NCI-H2029 (cell line): Measurements from ENCODE around the gene FIG4.
"Not testable (repeated sequence)": the region's sequence is repeated elsewhere in the genome, so short reads cannot be mapped to it uniquely, and the experiment has no call there.

Source experiments
- DNase-seq: peaks from one replicate; lab custom pipeline; 2025; lab: John Stamatoyannopoulos, UW

The FIG4 gene

GRCh38 chr6:109795994-109796555 lies 105.0 kb downstream of the FIG4 start:
- DNase-seq, result peak; percentile 18

DNA sequence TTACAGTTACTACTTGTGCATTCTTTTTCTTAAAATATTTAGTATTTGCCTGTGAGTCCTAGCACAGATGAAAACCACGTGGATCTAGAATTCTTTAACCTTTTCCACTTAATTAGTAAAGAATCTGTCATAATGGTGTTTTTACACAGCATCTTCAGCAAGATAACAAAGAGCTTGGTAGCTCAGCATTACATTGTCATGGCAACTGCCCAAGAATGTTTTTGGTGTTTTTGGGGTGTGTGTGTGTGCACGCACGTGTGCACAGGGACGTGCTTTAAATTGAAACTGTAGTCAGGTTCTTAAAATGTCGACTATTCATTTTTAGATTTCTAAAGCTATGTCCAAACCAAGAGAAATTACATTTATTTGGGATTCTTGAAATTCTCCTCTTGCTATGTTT lies 108.0 kb downstream of the FIG4 start:
- no peak for DNase-seq

- no peak for DNase-seq
Observed at GRCh38 chr6:109799664-109800063, 108.6 kb downstream of the FIG4 start.

DNA sequence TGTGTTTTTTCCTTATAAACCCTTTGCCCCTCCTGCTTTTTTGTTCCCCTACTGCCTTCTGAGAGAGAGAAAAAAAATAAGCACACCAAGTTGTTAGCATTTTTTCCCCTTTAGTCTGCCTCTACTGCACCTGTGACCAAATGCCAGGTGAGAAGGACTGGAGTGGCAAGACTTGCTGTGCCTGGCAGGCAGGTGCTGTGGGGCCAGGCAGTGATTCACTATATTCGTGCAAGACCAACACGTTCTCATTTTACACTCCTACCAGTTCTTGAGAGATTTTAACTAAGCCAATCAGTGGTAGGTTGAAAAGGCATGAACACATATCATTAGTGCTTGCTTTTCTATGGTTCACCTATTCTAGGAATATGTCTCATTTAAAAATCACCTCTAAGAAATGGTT lies 109.7 kb downstream of the FIG4 start:
- DNase-seq, result peak; percentile 60

DNA sequence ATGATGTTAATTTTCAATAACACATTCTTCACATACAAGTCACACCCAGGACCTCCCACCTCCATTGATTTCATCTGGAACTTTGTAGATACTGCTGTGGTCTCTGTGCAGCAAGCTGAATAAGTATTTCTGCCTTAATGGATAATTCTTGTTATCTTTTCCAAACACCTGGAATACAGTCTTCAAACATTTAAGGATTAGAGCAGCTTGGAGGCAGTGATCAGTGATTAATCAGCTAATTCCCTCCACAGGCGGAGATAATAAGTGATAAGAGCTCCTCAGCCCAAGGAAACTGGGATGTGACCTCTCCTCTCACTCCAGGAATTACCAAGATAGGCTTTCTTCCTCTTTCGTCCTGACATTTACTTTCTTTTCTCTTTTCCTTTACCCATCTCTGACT lies 110.7 kb downstream of the FIG4 start:
- DNase-seq, result no peak

- no peak for DNase-seq
Observed at GRCh38 chr6:109804020-109804419, 112.9 kb downstream of the FIG4 start.

- DNase-seq, result no peak
Observed at GRCh38 chr6:109807881-109808280, 116.8 kb downstream of the FIG4 start.

DNA sequence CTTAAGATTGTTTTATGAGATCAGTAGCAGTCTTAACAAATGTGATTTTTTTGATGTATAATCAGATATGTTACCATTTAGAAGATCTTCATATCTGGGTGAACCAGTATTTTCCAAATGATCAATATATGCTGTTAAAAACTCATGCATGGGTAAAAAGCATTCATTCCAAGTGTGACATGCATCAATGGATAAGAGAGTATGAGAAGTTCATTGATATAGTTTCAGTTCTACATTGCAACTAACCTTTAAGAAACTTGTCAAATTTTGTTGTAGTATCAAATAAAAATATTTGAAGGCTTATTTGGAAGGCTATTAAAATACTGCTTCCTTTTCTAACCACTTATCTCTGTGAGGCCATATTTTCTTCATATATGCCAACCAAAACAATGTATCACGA lies 117.7 kb downstream of the FIG4 start:
- no peak for DNase-seq

- DNase-seq, result no peak
Observed at GRCh38 chr6:109815054-109815453, 124.0 kb downstream of the FIG4 start.

- peak; percentile 99 for DNase-seq
Observed at GRCh38 chr6:109816452-109817374, 125.6 kb downstream of the FIG4 start.

DNA sequence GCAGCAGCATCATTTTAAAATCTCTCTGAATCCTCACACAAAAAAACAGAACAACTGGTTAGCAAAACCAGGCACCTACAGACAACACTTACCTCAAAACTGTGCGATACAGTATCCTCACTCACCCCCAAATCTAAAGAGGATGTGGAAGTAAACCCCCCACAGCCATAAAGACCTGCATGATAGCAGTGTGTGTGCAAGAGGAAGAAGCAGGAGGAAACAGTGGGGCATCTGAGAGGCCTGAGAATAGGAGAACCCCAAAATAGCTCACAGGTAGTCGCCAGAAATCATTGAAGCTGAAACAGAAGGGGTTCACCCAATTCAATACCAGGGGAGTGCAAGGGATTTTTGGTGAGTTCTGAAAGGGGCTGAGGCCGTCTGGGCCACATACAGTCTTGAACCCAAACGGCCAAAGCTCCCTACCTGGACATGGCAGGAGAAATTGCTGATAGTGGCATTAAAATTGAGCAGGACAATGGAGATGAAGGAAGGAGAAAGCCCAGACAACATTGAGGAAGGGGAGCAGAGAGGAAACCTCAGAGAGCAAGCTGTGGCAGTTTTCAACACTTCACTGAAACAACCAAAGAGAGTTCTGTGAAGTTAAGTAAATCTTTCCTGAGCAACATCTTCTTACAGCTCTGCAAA lies 129.7 kb downstream of the FIG4 start:
- DNase-seq, result no peak

DNA sequence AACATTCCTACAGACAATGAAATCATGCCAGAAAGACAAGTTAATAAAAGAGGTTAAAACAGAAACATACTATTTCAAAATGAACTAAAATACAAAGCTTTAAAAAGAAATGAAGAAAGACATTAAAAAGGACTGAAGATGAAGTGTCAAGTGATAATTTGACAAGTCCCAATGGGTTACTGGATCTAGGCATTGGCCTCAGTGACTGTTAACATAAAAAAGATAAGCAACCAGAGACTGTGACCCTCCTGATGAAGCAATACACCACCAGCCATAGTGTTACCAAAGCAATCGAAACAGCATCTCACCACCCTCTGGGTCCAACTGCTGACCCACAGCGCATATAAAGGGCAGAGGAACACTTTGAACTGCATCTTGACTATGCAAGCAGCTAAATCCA lies 130.3 kb downstream of the FIG4 start:
- no peak for DNase-seq

DNA sequence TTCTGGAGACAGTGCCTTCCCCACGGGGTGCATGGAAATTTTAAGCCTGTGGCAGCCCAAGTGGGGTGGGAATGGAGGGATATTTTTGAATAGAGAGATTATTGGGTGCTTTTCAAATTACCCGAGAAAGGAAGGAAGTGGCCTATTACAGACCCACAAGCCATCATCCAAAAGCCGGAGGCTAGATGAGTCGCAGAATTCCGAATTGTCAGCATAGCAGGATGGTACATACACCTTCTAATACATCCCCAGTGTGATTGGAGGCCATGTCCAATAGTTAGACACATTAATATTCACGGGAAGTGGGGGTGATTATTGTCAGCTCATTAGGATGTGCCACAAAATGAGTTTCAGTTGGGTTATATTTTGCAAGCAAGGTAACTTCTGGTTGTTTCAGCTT lies 133.0 kb downstream of the FIG4 start:
- no peak for DNase-seq

GRCh38 chr6:109826551-109826950 lies 135.5 kb downstream of the FIG4 start:
- DNase-seq, result no peak

GRCh38 chr6:109831352-109831751 lies 140.3 kb downstream of the FIG4 start:
- not testable (repeated sequence) for DNase-seq

GRCh38 chr6:109834131-109834530 lies 143.0 kb downstream of the FIG4 start:
- no peak for DNase-seq

- DNase-seq, result no peak
Observed at GRCh38 chr6:109834595-109835437, 143.7 kb downstream of the FIG4 start.

DNA sequence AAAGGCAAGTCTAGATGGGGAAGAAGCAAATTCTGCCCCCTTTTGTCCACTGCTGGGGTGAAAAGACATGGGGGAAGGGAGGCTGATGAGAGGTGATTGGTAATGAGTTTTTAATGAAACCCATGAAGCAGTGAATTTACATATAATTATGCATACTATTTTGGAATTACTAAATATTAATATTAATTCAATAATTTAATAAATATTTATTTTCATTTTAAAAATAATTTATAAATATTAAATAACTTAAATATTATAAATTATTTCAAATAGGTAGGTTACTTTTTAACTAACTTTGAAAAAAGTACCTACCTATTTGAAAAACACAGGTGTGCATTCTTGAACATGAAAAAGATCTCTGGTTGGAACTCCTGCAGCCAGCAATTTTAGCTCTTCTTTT lies 148.9 kb downstream of the FIG4 start:
- DNase-seq, result no peak

DNA sequence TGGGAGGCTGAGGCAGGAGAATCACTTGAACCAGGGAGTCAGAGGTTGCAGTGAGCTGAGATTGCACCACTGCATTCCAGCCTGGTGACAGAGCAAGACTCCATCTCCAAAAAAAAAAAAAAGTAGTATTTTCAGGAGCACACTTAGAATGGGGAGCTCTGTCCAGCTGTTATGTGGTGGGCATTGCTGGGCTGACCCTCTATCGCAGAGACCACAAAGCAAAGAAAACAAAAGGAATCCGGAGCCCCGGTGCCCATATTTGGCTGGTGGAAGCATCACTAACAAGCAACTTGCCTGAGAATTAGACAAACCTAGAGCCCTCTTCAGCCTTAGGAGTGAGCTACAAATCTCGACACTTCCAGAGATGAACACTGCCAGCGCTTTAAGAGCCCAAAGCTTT lies 149.7 kb downstream of the FIG4 start:
- no peak for DNase-seq

DNA sequence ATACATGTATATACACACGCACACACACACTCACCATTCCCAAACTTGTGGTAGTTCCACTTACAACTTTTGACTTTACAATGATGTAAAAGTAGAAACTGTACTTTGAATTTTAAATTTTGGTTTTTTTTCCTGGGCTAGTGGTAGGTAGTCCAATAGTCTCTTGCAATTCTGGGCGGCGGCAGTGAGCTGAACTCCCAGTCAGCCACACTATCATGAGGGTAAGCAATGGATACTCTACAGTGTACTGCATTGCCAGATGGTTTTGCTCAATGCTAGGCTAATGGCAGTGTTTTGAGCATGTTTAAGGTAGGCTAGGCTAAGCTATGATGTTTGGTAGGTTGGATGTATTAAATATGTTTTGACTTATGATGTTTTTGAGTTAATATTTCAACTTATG lies 150.8 kb downstream of the FIG4 start:
- DNase-seq, result no peak

DNA sequence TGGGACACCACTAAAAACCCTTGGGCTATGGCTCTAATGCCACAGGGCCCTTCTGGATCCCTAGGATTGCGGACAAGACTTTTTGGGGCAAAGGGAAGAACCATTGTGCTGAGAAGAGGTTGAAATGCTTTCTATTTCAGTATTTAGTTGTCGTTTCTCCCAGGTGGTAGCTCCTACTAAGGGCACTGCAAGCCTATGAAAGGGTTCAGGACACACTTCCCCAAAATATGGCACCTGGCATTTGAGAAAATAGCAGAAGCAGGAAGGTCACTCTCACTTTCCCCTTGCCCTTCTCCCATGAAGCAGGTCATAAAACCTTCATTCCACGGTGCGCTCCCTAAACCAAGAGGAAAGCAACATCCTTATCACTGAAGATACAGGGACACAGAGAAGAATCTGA lies 161.6 kb downstream of the FIG4 start:
- no peak for DNase-seq

GRCh38 chr6:109853426-109853825 lies 162.3 kb downstream of the FIG4 start:
- no peak for DNase-seq
